ENCODE measurements around the gene FAM83F.
"Not testable (repeated sequence)": the region's sequence is repeated elsewhere in the genome, so short reads cannot be mapped to it uniquely, and the experiment has no call there.

FAM83F gene

DNA sequence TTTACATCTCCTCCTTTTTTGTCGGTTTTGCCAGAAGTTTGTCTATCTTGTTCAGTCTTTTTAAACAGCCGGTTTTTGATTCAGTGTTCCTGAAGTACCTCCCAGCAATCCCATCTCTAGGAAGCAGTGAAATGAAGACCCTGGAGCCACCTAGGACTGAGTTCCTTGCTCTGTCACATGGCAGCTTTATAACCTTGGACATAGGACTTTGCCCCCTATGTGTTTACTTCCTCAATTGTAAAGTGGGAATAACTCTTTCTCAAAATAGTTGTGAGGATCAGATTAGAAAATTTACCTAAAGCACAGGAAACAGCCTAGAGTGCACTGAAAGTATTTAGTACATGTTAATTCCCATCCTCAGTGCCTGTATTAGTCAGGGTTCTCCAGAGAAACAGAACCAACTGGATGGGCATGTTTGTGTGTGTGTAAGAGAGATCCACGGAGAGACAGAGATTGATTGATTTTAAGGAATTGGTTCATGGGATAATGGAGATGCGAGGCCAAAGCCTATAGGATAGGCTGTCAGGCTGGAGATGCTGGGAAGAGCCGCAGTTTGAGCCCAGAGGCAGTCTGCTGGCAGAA is 20.0 kb downstream of the FAM83F start:
- H3K36me3 Mint-ChIP-seq: no peaks in the 10 kb centered on the region
- no peaks in the 10 kb centered on the region for H3K27me3 Mint-ChIP-seq
- H3K27ac Mint-ChIP-seq: no peak overlapping the region
- H3K4me1 Mint-ChIP-seq: peaks cover 11% of the 10 kb centered on the region
- no peaks in the 10 kb centered on the region for H3K9me3 Mint-ChIP-seq
- H3K4me3 Mint-ChIP-seq: no peak overlapping the region

DNA sequence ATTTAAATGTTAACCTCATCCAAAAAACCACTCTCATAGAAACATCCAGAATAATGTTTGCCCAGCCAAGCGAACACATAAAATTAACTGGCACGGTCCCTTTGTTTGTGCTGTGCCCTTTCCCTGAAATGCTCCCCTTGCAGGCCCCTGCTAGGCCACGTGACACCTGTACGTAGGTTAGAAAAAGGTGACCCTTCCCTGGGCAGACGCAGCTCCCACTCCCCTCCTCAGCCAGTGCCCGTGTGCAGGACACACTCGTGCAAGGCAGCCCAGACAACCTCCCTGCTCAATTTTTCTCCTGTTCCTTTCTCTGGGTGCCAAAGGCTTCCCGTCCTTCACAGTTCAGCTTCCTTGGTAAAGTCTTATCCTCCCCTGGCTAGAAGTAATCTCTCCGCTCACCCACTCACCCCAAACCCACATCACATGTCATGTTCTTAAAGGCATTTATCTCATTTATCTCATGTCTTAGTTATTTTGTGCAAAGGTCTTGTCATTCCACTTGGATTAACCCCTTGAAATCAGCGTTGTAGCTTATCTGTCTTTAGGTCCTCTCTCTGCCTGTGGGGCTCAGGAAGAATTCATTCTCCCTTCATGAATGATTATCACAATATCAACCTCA is 20.7 kb downstream of the FAM83F start:
- Mint-ChIP-seq H3K27me3 (no peaks in the 10 kb centered on the region), H3K9me3 (no peaks in the 10 kb centered on the region), H3K4me3 (no peak overlapping the region), H3K4me1 (peaks cover 4% of the 10 kb centered on the region), H3K36me3 (no peaks in the 10 kb centered on the region), H3K27ac (no peak overlapping the region)

DNA sequence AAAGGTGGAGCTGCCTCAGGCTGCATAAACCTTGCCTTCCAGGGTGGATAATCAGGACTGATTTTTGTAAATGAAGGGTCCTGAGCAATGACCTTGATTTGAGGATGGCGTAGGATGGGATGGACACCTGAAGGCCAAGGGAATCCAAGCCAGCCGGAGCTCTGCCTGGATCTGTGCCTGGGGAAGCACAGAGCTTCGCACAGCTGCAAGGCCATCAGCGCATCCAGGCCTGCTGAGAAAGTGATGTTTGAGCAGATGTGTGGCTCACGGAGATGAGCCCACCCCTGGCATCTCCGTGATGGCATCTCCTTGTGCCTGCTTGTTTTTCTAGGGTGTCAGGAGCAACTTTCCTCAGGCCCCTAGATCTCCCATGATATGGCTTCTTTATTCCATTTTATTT is 23.3 kb downstream of the FAM83F start:
- no peak overlapping the region for H3K4me3 Mint-ChIP-seq
- H3K4me1 Mint-ChIP-seq: peaks cover 3% of the 10 kb centered on the region
- H3K27me3 Mint-ChIP-seq: no peaks in the 10 kb centered on the region
- H3K36me3 Mint-ChIP-seq: no peaks in the 10 kb centered on the region
- no peak overlapping the region for H3K27ac Mint-ChIP-seq
- no peaks in the 10 kb centered on the region for H3K9me3 Mint-ChIP-seq

DNA sequence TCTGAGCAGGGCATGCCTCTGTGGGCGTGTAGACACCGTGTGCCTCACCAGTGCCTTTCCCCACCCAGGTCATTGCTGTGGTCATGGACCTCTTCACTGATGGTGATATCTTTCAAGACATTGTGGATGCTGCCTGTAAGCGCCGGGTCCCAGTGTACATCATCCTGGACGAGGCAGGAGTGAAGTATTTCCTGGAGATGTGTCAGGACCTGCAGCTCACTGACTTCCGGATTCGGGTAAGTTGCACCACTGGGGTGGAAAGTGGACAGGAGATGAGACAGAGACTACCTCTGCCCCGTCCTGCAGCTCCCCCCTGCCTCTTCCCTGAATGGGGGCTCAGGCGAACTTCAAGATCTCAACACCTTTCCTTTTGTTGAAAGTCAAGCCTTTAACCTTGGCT is 24.3 kb downstream of the FAM83F start:
- H3K27ac Mint-ChIP-seq: no peak overlapping the region
- H3K27me3 Mint-ChIP-seq: no peaks in the 10 kb centered on the region
- H3K36me3 Mint-ChIP-seq: no peaks in the 10 kb centered on the region
- H3K4me3 Mint-ChIP-seq: no peak overlapping the region
- no peaks in the 10 kb centered on the region for H3K9me3 Mint-ChIP-seq
- H3K4me1 Mint-ChIP-seq: peaks cover 3% of the 10 kb centered on the region

DNA sequence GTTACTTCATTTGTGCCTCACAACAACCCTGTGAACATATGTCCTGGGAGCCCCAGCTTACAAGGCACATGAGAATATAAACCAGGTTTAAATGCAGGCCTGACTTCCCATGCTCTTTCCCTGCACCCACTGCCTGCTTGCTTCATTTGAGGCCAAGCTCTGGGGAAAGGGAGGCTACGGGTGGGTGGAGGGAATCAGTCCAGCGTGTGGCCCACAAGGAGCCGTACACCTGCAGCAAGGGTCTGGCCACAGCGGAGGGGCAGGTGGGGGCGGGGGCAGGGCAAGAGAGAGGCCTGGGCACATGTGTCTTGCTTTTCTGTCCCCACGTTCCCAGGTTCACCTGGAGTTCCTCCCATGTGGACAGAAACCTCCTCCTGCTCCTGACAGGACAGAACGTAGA is 26.2 kb downstream of the FAM83F start:
- no peak overlapping the region for H3K27ac Mint-ChIP-seq
- no peaks in the 10 kb centered on the region for H3K36me3 Mint-ChIP-seq
- H3K4me1 Mint-ChIP-seq: peaks cover 3% of the 10 kb centered on the region
- H3K27me3 Mint-ChIP-seq: no peaks in the 10 kb centered on the region
- no peak overlapping the region for H3K4me3 Mint-ChIP-seq
- H3K9me3 Mint-ChIP-seq: no peaks in the 10 kb centered on the region

DNA sequence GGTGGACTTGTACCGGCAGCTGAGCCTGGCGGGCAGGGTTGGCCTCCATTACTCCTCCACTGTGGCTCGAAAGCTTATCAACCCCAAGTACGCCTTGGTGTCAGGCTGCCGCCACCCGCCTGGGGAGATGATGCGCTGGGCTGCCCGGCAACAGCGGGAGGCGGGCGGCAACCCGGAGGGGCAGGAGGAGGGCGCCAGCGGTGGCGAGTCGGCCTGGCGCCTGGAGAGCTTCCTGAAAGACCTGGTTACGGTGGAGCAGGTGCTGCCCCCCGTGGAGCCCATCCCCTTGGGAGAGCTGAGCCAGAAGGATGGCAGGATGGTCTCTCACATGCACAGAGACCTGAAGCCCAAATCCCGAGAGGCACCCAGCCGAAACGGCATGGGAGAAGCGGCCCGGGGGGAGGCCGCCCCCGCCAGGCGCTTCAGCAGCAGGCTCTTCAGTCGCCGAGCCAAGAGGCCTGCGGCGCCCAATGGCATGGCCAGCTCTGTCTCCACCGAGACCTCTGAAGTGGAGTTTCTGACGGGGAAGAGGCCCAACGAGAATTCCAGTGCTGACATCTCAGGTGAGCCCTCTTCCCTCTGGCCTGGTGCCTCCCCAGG is 26.7 kb downstream of the FAM83F start:
- H3K9me3 Mint-ChIP-seq: no peaks in the 10 kb centered on the region
- no peaks in the 10 kb centered on the region for H3K27me3 Mint-ChIP-seq
- H3K36me3 Mint-ChIP-seq: no peaks in the 10 kb centered on the region
- peaks cover 3% of the 10 kb centered on the region for H3K4me1 Mint-ChIP-seq
- no peak overlapping the region for H3K4me3 Mint-ChIP-seq
- H3K27ac Mint-ChIP-seq: no peak overlapping the region

DNA sequence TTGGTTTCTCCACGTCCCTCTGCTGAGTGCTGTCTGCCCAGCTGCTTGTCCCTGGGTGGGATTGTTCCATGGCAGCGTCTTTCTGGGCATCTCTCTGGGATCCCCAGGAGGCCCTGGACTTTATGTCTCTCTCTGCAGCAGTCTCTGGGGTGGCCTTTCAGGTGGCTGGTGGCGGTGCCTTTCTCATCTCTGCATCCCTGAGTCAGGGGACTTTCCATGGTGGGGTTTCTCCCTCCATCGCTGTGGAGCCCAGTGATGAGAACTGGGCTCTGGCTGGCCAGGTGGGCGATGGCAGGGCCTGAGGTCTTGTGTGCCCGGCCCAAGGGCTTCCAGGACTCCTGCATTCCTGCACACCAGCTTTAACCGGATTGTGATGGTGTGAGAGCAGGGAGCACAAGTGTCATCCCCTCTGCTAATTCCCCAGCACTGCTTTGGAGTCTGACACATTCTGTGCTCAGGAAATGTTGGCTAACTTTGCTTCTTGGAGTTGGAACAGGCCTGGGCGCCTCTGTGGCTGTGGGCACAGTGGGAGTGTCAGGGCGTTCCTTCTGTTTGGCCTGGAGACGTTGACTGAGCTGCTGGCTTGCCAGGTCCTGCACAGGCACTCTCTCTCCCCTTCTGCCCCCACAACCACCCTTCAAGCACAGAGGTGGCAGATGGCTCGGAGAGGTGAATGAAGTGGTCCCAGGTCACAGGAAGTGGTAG is 27.9 kb downstream of the FAM83F start:
- H3K4me3 Mint-ChIP-seq: no peak overlapping the region
- H3K27me3 Mint-ChIP-seq: no peaks in the 10 kb centered on the region
- no peaks in the 10 kb centered on the region for H3K9me3 Mint-ChIP-seq
- peaks cover 2% of the 10 kb centered on the region for H3K4me1 Mint-ChIP-seq
- H3K27ac Mint-ChIP-seq: no peak overlapping the region
- H3K36me3 Mint-ChIP-seq: no peaks in the 10 kb centered on the region

DNA sequence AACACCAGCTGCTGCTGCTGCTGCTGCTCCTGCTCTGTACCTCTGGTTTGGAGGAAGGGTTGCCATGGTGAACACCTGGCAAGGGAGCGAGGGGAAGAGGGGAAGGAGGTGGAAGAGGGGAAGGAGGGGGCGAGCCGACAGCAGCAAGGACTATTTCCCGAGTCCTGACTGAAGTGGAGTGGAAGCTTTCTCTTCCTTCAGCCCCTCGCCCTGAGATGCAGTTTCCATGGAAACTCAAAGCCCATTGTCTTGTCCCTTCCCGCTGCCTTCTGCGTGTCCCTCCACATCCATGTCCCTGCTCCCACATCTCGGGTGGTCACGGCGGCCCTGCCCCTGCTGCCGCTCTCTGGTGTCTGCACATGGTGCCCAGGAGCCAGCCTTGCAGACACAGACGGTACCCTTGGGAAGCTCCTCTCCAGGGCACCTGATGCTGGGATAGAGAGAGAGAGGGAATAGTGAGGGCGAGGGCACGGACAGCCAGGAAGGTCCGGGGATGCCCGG is 28.6 kb downstream of the FAM83F start:
- no peaks in the 10 kb centered on the region for H3K27me3 Mint-ChIP-seq
- no peaks in the 10 kb centered on the region for H3K36me3 Mint-ChIP-seq
- no peaks in the 10 kb centered on the region for H3K4me1 Mint-ChIP-seq
- H3K4me3 Mint-ChIP-seq: no peak overlapping the region
- H3K9me3 Mint-ChIP-seq: no peaks in the 10 kb centered on the region
- peak overlapping the region; percentile 80 for H3K27ac Mint-ChIP-seq

DNA sequence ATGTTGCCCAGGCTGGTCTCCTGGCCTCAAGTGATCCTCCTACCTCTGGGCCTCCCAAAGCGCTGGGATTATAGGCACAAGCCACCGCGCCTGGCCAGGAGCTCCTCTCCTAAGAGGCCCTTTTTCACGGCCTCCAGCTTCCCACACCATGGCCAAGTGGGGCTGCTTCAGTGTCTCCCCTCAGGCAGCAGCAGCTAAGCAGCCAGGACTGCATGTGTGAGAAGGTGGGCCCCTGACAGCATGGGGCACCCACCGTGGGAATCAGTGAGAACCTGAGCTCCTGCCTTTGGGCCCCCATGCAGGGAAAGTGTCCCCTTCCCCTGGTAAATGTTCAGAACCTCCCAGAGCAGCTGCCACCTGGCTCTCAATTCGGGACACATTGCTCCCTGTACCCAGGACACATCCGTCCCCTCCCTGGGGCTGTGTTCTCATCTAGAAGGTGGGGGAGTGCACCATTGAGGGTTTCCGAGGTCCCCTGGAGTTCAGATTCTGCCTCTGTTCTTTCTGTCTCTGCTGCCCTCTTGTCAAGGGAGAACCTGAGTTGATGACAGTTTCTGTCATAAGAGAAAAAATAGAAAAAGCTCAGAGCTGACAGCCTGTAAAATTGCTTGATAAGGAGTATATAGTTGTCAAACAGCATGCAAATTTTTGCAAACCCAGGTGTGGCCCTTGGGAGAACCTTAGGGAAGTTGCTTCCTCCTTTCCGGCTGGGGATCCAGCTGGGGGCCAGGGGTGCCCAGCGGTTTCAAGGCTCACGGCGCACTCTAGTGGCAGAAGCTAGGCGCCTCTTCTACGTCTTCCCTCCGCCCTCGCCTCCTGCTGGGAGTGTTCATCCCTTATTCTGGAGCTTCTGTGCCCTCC is 29.7 kb downstream of the FAM83F start:
- Mint-ChIP-seq H3K4me1 (no peaks in the 10 kb centered on the region), H3K4me3 (no peak overlapping the region), H3K9me3 (no peaks in the 10 kb centered on the region), H3K36me3 (no peaks in the 10 kb centered on the region), H3K27me3 (no peaks in the 10 kb centered on the region), H3K27ac (no peak overlapping the region)

DNA sequence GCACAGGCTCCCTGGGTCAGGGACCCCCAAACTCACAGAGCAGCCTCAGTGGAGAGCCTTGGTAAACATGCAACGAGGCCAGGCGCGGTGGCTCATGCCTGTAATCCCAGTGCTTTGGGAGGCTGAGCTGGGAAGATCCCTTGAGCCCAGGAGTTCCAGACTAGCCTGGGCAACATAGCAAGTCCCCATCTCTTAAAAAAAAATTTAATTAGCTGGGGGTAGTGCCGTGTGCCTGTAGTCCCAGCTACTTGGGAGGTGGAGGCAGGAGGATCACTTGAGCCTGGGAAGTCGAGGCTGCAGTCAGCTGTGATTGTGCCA is 30.3 kb downstream of the FAM83F start:
- H3K4me1 Mint-ChIP-seq, H3K27ac Mint-ChIP-seq, H3K9me3 Mint-ChIP-seq, H3K36me3 Mint-ChIP-seq, H3K4me3 Mint-ChIP-seq, H3K27me3 Mint-ChIP-seq: not testable (repeated sequence)

DNA sequence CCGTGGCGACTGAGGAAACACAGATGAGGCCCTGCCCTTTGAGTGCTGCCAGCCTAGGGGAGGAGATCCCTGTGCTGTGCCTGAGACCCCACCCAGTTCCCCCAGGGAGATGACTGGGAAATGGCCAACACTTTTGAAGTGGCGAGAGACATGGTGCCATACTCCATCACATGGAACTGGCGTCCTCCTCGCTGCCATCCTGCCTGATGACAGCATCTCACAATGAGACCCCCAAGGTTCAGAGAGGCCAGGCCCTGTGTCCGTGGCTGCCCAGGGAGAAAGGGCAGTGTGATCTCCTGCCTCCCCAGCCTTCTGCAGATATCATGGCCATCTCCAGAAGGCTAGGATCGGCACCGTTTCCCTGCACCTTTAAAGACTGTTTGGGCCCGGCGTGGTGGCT is 31.1 kb downstream of the FAM83F start:
- no peak overlapping the region for H3K27ac Mint-ChIP-seq
- H3K27me3 Mint-ChIP-seq: no peaks in the 10 kb centered on the region
- H3K9me3 Mint-ChIP-seq: no peaks in the 10 kb centered on the region
- no peaks in the 10 kb centered on the region for H3K36me3 Mint-ChIP-seq
- H3K4me1 Mint-ChIP-seq: no peaks in the 10 kb centered on the region
- H3K4me3 Mint-ChIP-seq: no peak overlapping the region

DNA sequence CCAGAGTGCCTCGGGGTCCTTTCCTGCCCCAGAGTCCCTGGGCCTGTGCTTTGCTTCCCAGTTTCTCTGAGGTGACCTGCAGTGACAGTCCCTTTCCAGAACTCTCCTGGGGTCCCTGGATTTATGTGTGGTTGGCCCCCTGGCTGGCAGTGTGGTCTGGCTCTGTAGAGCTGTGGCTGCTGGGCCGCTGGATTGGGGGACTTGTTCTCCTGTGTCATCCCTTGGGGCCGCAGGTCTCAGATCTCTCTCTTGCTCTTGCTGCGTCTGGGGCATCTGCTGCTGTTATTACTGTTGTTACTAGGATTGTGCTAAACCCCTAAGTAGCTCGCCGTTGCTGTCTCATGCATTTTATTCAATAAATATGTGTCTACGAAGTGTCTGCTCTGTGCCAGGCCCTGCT is 31.9 kb downstream of the FAM83F start:
- Mint-ChIP-seq H3K27ac (no peak overlapping the region), H3K36me3 (no peaks in the 10 kb centered on the region), H3K4me3 (no peak overlapping the region), H3K9me3 (no peaks in the 10 kb centered on the region), H3K4me1 (no peaks in the 10 kb centered on the region), H3K27me3 (no peaks in the 10 kb centered on the region)

DNA sequence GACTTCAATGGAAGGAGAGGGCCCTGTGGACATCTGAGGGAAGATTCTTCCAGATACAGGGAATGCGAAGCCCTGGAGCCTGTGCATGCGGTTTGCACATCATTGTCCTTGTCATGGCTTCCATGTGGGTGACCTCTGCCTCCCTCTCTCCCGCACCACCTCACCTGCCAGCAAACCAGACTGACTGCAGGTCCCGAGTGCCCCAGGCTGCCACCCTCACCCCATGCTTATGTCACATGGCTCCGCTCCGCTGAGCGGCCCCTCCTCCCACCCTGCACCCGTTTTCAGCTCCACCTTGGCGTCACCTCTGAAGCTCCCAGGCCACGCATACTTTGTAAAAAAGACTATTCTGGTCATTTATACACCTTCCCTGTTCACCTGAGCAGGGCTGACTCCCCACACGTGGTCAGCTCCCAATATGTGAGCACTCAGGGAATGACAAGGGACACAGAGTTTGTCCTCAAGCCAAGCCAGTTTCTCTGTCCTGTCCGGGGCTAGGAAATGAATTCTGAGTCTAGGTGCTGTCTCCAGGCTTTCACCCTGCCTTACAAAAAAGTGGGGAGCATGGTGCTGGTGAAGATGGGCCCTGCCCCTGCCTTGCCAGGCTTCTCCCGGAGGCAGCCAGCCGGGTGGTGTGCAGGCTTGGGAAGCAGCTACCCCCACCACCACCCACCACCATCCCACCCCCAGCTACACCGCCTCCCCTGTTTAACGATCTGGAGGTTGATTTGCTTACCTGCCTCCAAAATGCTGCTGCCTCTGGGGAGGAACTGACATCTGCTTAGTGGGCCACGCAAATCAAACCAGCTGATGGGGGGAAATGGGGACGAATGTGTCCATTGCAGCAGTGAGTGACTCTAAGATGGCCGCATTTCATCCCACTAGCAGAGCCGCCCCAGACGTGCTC is 32.7 kb downstream of the FAM83F start:
- Mint-ChIP-seq H3K36me3 (no peaks in the 10 kb centered on the region), H3K4me3 (no peak overlapping the region), H3K4me1 (no peaks in the 10 kb centered on the region), H3K9me3 (no peaks in the 10 kb centered on the region), H3K27me3 (no peaks in the 10 kb centered on the region), H3K27ac (no peak overlapping the region)

DNA sequence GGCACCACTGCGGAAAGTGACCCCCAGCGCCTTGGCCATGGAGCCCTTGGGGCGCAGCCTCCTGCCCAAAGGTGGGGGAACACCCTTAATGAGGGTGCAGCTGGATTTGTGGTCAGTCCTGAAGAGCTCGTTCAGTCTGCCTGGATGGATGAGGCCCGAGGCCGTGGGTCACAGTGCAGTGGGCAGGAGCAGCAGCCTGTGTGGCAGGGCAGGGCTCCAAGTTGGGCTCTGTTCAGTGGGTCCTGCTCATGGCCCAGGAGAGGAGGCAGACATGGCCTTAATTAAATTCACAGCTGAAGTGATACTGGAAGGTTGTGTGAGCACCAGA is 33.3 kb downstream of the FAM83F start:
- Mint-ChIP-seq H3K36me3 (no peaks in the 10 kb centered on the region), H3K4me3 (no peak overlapping the region), H3K27ac (no peak overlapping the region), H3K27me3 (no peaks in the 10 kb centered on the region), H3K4me1 (no peaks in the 10 kb centered on the region), H3K9me3 (no peaks in the 10 kb centered on the region)

Measured in activated naive CD4-positive, alpha-beta T cell treated with anti-CD3 and anti-CD28 coated beads, Interleukin-2, amount 50 U/mL, for 24 hours (primary cell).